NOMO-1 treated with DMSO at 0.1 percent for 48 hours (cell line): ENCODE results near the gene SV2C.

Experiments
- DNase-seq: peaks from one replicate; lab custom pipeline; 2025; ENCODE audit not compliant: unreplicated experiment; lab: John Stamatoyannopoulos, UW

SV2C gene

GRCh38 chr5:76249621-76250020, 166.4 kb downstream of the SV2C start:
- no peak for DNase-seq

GRCh38 chr5:76250463-76250862, 167.3 kb downstream of the SV2C start:
- DNase-seq: no peak

GRCh38 chr5:76251656-76252055, 168.5 kb downstream of the SV2C start:
- DNase-seq: no peak

GRCh38 chr5:76252437-76252836, 169.3 kb downstream of the SV2C start:
- no peak for DNase-seq

- peak; percentile 75 for DNase-seq
Observed at GRCh38 chr5:76256116-76256889, 173.1 kb downstream of the SV2C start.

- no peak for DNase-seq
Observed at GRCh38 chr5:76257225-76257833, 174.1 kb downstream of the SV2C start.

GRCh38 chr5:76257897-76258296, 174.7 kb downstream of the SV2C start:
- no peak for DNase-seq

GRCh38 chr5:76264681-76265080, 181.5 kb downstream of the SV2C start:
- DNase-seq: no peak

- DNase-seq: no peak
Observed at GRCh38 chr5:76269259-76269931, 186.2 kb downstream of the SV2C start.

GRCh38 chr5:76269932-76270610, 186.9 kb downstream of the SV2C start:
- DNase-seq: no peak

- DNase-seq: no peak
Observed at GRCh38 chr5:76271836-76272235, 188.7 kb downstream of the SV2C start.

- DNase-seq: peak; percentile 19
Observed at GRCh38 chr5:76273206-76273885, 190.2 kb downstream of the SV2C start.

GRCh38 chr5:76274571-76274970, 191.4 kb downstream of the SV2C start:
- DNase-seq: no peak

GRCh38 chr5:76277736-76278135, 194.6 kb downstream of the SV2C start:
- peak; percentile 58 for DNase-seq

- no peak for DNase-seq
Observed at GRCh38 chr5:76278261-76278789, 195.1 kb downstream of the SV2C start.

GRCh38 chr5:76280494-76280893, 197.3 kb downstream of the SV2C start:
- DNase-seq: no peak

- DNase-seq: no peak
Observed at GRCh38 chr5:76283670-76284069, 200.5 kb downstream of the SV2C start.

GRCh38 chr5:76289692-76290091, 206.5 kb downstream of the SV2C start:
- no peak for DNase-seq

GRCh38 chr5:76290321-76290757, 207.2 kb downstream of the SV2C start:
- no peak for DNase-seq

- no peak for DNase-seq
Observed at GRCh38 chr5:76291305-76292077, 208.3 kb downstream of the SV2C start.
